Astrocyte (in vitro differentiated cells and primary cell): ENCODE results near the gene SLC25A48.

Experiments used
- CTCF ChIP-seq: IDR thresholded peaks from 2 replicates; pipeline ENCODE4 v1.5.1; 2011; ENCODE audit warnings: low read depth, mild to moderate bottlenecking, inconsistent platforms, low read length, moderate library complexity; ENCODE audit not compliant: insufficient read depth
- EZH2 ChIP-seq: IDR thresholded peaks from 2 replicates; pipeline ENCODE4 v1.6.1; 2012; ENCODE audit warnings: mild to moderate bottlenecking, low read length, inconsistent platforms; ENCODE audit not compliant: insufficient read depth

GRCh38 chr5:135878156-135878620, 43.7 kb downstream of the SLC25A48 start:
- TF ChIP-seq CTCF = no peak
- no peak for TF ChIP-seq EZH2
